ENCODE measurements around the gene APC2. TPM values are rescaled to one million over a fixed set of nuclear protein-coding genes. Genes with fewer than 3 reads are reported as not detected.

Gene APC2, protein sequence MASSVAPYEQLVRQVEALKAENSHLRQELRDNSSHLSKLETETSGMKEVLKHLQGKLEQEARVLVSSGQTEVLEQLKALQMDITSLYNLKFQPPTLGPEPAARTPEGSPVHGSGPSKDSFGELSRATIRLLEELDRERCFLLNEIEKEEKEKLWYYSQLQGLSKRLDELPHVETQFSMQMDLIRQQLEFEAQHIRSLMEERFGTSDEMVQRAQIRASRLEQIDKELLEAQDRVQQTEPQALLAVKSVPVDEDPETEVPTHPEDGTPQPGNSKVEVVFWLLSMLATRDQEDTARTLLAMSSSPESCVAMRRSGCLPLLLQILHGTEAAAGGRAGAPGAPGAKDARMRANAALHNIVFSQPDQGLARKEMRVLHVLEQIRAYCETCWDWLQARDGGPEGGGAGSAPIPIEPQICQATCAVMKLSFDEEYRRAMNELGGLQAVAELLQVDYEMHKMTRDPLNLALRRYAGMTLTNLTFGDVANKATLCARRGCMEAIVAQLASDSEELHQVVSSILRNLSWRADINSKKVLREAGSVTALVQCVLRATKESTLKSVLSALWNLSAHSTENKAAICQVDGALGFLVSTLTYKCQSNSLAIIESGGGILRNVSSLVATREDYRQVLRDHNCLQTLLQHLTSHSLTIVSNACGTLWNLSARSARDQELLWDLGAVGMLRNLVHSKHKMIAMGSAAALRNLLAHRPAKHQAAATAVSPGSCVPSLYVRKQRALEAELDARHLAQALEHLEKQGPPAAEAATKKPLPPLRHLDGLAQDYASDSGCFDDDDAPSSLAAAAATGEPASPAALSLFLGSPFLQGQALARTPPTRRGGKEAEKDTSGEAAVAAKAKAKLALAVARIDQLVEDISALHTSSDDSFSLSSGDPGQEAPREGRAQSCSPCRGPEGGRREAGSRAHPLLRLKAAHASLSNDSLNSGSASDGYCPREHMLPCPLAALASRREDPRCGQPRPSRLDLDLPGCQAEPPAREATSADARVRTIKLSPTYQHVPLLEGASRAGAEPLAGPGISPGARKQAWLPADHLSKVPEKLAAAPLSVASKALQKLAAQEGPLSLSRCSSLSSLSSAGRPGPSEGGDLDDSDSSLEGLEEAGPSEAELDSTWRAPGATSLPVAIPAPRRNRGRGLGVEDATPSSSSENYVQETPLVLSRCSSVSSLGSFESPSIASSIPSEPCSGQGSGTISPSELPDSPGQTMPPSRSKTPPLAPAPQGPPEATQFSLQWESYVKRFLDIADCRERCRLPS (N-terminal part only)
- total RNA-seq (2014; rRNA removed; shearing (Covaris generic); ENCODE audit: low replicate concordance) = 1.1 and 2.8 TPM in 2 replicates

DNA sequence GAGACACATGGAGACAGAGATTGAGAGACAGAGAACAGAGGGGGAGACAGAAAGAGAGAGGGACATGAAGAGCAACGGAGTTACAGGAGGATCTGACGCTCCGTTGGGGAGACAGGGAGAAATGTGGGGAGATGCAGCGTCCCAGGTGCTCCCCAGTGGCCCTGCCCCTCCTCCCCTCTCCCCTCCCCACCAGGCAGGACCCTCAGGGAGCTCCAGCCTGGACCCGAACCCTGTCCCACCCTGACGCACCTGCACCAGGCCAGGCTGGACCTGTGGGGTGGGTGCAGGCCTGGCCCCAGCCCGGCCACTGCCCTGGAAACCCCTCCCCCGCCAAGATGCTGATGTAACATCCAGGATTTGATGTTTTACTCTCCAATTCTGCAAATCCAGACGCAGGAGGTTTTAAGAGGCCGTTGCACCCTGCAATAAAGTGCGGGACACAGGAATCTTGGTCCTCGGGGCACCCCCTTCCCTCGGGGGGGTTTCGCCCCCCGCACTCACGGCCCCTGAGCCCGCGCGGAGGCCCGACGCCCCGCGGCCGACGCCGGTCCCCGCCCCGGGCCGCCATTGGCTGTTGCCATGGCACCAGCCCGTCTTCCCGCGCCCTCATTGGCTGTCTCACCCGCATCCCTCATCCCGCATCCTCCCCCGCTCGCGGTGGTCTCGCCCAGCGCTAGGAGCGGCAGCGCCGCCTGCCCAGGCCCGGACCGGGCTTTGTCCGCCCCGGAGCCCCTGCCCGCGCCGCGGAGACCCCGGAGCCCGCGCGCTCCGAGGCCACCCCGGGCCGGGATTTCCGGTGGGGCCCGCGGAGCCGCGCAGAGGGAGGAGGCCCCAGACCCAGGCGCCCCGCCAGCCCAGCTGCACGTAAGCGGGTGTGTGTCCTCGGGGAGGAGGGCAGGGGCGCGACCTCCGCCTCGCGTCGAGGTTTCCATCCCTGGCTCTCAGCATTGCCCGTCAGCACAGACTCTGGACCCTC lies at the start of gene APC2:
Gene APC2 (plus strand): TSS at position 655 of the 976 bp plus-strand sequence. CDS start 2,881 bp downstream, outside the sequence.
- H3K4me3 ChIP-seq (ENCODE audit: low read length) = peak within 1 kb of the TSS; percentile 46
- H3K9ac ChIP-seq (ENCODE audit: low read length) = peak within 1 kb of the TSS; percentile 42; the same call in 1 of the 2 replicates
- H3K79me2 ChIP-seq (ENCODE audit: low read length) = no peaks in the 10 kb centered on the region
- DNase-seq = peak; percentile 89
- no peaks in the 10 kb centered on the region for H3K9me3 ChIP-seq (ENCODE audit: low read length)
- no peaks in the 10 kb centered on the region for H3K36me3 ChIP-seq (ENCODE audit: insufficient read depth, low read length)
- peaks cover 14% of the 10 kb centered on the region; the same call in 1 of the 2 replicates for H4K20me1 ChIP-seq (ENCODE audit: insufficient read depth, low read depth, low read length)
- H2AFZ ChIP-seq (ENCODE audit: low read length) = no peak within 1 kb of the TSS; the same call in 1 of the 2 replicates
- 0 out of 2 replicates have a peak, but pooled peaks cover 2% of the 10 kb centered on the region for H3K27me3 ChIP-seq (ENCODE audit: low read length)
- no peaks in the 10 kb centered on the region for H3K9me2 ChIP-seq (replicated peaks; ENCODE audit: insufficient read depth, low read length)
- H3K4me2 ChIP-seq (ENCODE audit: low read depth, low read length, poor library complexity, severe bottlenecking) = peak within 1 kb of the TSS; percentile 46
- peaks cover 16% of the 10 kb centered on the region for H3K4me1 ChIP-seq (ENCODE audit: low read length)
- H3K27ac ChIP-seq (ENCODE audit: low read length) = no peak within 1 kb of the TSS

DNA sequence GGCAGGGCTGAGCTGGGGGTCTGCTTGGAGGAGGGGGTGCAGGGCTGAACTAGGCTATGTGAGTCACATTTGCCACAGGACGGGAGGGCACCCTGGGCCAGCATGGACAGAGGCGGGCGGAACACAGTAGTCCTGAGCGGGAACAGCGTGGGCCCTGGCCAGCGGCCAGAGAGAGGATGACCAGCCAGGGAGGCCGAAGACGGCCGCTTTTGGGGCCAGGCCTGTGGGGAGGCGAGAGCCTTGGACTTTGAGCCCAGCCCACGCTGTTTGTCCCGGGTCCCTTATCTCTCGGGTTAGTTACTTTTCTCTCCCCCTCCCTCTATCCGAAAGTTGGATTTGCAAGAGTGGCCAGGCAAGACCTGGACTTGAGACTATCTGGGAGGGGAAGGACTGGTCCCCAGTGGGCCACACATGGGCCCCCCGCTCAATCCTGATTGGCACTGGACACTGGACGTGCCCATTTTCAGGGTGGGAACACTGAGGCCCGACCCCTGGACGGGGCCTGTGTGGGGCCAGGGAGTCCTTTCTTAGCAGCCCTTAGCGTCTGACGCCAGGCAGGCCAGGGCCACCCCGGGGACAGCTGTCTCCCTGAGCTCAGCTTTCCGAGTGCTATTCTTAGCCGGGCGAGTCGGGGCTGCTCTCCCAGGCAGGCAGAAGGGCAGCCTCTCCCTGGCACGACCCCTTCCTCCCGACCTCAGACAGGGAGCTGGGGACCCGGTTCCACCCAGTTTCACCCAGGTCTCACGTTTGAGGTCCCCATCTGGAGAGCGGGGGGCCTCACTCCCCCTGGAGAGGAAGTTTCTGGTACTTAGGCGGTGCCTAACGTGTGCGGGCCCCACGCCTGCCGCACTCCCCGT lies 49.4 kb upstream of the APC2 start:
- H3K4me3 ChIP-seq (ENCODE audit: low read length) = peak overlapping the region; percentile 97

DNA sequence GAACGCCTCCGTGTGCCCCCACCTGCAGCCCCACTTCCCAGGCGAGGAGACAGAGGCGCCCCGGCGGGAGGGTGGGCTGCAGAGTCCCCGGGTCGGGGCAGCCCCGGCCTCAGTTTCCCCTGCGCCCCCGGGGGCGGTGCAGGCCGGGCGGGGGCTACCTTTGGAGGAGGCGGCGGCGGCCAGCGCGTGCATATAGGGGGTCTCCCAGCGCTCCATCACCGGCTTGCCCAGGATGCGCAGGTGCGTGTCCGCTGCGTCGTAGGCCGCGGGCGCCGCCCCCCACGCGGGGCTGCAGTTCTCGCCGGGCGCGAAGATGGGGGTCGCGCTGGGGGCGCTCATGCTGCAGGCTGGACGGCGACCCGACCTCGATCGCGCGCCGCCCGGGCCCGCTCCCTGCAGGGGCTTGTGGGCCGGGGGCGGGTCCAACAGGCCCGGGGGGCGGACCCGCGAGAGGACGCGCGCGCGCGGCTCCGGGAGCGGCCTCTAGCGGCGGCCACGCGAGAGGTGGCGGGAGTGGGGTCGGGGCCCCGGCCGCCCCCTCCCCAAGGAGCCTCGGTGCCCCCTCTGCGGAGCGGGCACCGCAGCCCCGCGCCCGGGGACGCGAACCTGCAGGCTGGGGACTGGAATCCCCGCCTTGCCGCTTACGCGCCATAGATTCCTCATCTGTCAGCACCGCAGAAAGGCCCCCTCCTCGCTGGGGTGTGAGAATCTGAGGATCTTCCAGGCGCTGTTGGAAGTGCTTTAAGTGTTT lies 48.6 kb upstream of the APC2 start, which contains the start of gene GAMT:
Gene GAMT (minus strand): TSS at position 405 of the 751 bp plus-strand sequence. CDS start 66 bp downstream, at position 339.
- Histone ChIP-seq H3K27me3 (ENCODE audit: low read length) (no peaks in the 10 kb centered on the region), H3K4me1 (ENCODE audit: low read length) (peaks cover 33% of the 10 kb centered on the region), H2AFZ (ENCODE audit: low read length) (peak within 1 kb of the TSS; percentile 49; the same call in 1 of the 2 replicates), H4K20me1 (ENCODE audit: insufficient read depth, low read depth, low read length) (0 out of 2 replicates have a peak, but pooled peaks cover 5% of the 10 kb centered on the region), H3K9ac (ENCODE audit: low read length) (peak within 1 kb of the TSS; percentile 93), H3K9me3 (ENCODE audit: low read length) (no peaks in the 10 kb centered on the region), H3K4me3 (ENCODE audit: low read length) (peak within 1 kb of the TSS; percentile 97), H3K4me2 (ENCODE audit: low read depth, low read length, poor library complexity, severe bottlenecking) (peak within 1 kb of the TSS; percentile 91), H3K9me2 (replicated peaks; ENCODE audit: insufficient read depth, low read length) (no peaks in the 10 kb centered on the region), H3K36me3 (ENCODE audit: insufficient read depth, low read length) (peaks cover 4% of the 10 kb centered on the region; the same call in 1 of the 2 replicates), H3K27ac (ENCODE audit: low read length) (peak within 1 kb of the TSS; percentile 57), H3K79me2 (ENCODE audit: low read length) (peaks cover 21% of the 10 kb centered on the region)
- peak; percentile 89 for DNase-seq

More for the DNA sequence above, 49.4 kb upstream of the APC2 start:
- no peaks in the 10 kb centered on the region for H3K27me3 ChIP-seq (ENCODE audit: low read length)
- peaks cover 21% of the 10 kb centered on the region for H3K79me2 ChIP-seq (ENCODE audit: low read length)
- H3K9me2 ChIP-seq (replicated peaks; ENCODE audit: insufficient read depth, low read length) = no peaks in the 10 kb centered on the region
- 0 out of 2 replicates have a peak, but pooled peaks cover 5% of the 10 kb centered on the region for H4K20me1 ChIP-seq (ENCODE audit: insufficient read depth, low read depth, low read length)
- peaks cover 4% of the 10 kb centered on the region; the same call in 1 of the 2 replicates for H3K36me3 ChIP-seq (ENCODE audit: insufficient read depth, low read length)
- peak overlapping the region; percentile 91 for H3K4me2 ChIP-seq (ENCODE audit: low read depth, low read length, poor library complexity, severe bottlenecking)
- H3K27ac ChIP-seq (ENCODE audit: low read length) = peak overlapping the region; percentile 57
- H3K9ac ChIP-seq (ENCODE audit: low read length) = peak overlapping the region; percentile 93
- H3K4me1 ChIP-seq (ENCODE audit: low read length) = peaks cover 29% of the 10 kb centered on the region
- peak overlapping the region; percentile 49; the same call in 1 of the 2 replicates for H2AFZ ChIP-seq (ENCODE audit: low read length)
- peak; percentile 68 for DNase-seq
- H3K9me3 ChIP-seq (ENCODE audit: low read length) = no peaks in the 10 kb centered on the region

DNA sequence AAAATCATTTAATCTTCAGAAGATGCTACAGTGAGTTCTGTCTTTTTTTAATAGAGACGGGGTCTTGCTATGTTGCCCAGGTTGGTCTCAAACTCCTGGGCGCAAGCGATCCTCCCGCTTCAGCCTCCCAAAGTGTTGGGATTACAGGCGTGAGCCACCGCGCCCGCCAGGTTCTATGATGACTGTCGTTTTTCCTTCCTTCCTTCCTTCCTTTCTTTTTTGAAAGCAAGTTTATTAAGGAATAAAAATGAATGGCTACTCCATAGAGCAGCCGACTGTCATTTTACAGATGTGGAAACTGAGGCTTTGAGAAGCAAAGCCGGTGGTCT lies 48.1 kb upstream of the APC2 start:
- Histone ChIP-seq H3K27ac (ENCODE audit: low read length) (no peak overlapping the region), H3K4me3 (ENCODE audit: low read length) (peak overlapping the region; percentile 97), H3K27me3 (ENCODE audit: low read length) (no peaks in the 10 kb centered on the region), H3K36me3 (ENCODE audit: insufficient read depth, low read length) (peaks cover 4% of the 10 kb centered on the region; the same call in 1 of the 2 replicates), H2AFZ (ENCODE audit: low read length) (no peak overlapping the region), H3K9ac (ENCODE audit: low read length) (peak overlapping the region; percentile 93), H4K20me1 (ENCODE audit: insufficient read depth, low read depth, low read length) (0 out of 2 replicates have a peak, but pooled peaks cover 5% of the 10 kb centered on the region), H3K79me2 (ENCODE audit: low read length) (peaks cover 21% of the 10 kb centered on the region), H3K9me3 (ENCODE audit: low read length) (no peaks in the 10 kb centered on the region), H3K9me2 (replicated peaks; ENCODE audit: insufficient read depth, low read length) (no peaks in the 10 kb centered on the region), H3K4me2 (ENCODE audit: low read depth, low read length, poor library complexity, severe bottlenecking) (peak overlapping the region; percentile 91), H3K4me1 (ENCODE audit: low read length) (peaks cover 39% of the 10 kb centered on the region)
- no peak for DNase-seq

DNA sequence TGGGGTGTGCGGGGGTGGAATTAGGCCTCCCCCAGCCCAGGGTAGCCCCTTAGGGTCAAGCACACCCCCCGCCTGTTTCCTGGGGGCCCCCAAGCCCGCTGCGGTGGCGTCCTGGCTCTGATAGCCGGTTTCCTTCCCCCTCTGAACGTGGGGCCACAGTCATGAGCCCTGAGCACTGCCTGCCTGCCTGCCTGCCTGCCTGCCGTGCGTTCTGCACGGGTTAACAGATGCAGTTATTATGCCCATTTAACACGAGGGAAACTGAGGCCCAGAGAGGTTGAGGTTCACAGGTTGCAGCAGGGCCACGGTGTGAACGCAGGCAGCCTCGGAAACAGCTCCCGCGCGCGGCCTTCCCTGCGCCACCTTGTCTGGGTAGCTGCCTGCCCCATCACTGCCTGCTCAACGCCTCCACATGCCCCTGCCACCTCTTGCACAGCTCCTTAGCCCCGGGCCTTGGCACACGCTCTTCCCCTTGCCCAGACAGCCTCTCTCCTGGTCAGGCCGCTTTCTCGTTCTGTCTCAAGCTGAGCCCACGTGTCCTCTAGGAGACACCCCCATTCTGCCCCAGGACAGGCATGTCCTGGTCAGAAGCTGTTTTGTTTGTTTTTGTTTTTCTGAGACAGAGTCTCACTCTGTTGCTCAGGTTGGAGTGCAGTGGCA lies 47.4 kb upstream of the APC2 start:
- DNase-seq = no peak
- H3K27ac ChIP-seq (ENCODE audit: low read length) = no peak overlapping the region
- H3K9me2 ChIP-seq (replicated peaks; ENCODE audit: insufficient read depth, low read length) = no peaks in the 10 kb centered on the region
- peak overlapping the region; percentile 41; the same call in 1 of the 2 replicates for H3K9ac ChIP-seq (ENCODE audit: low read length)
- peak overlapping the region; percentile 91 for H3K4me2 ChIP-seq (ENCODE audit: low read depth, low read length, poor library complexity, severe bottlenecking)
- no peaks in the 10 kb centered on the region for H3K9me3 ChIP-seq (ENCODE audit: low read length)
- H2AFZ ChIP-seq (ENCODE audit: low read length) = no peak overlapping the region
- peaks cover 41% of the 10 kb centered on the region for H3K4me1 ChIP-seq (ENCODE audit: low read length)
- H3K27me3 ChIP-seq (ENCODE audit: low read length) = no peaks in the 10 kb centered on the region
- H4K20me1 ChIP-seq (ENCODE audit: insufficient read depth, low read depth, low read length) = 0 out of 2 replicates have a peak, but pooled peaks cover 5% of the 10 kb centered on the region
- peaks cover 4% of the 10 kb centered on the region; the same call in 1 of the 2 replicates for H3K36me3 ChIP-seq (ENCODE audit: insufficient read depth, low read length)
- H3K79me2 ChIP-seq (ENCODE audit: low read length) = peaks cover 21% of the 10 kb centered on the region
- H3K4me3 ChIP-seq (ENCODE audit: low read length) = peak overlapping the region; percentile 34; the same call in 1 of the 2 replicates
